Stimulated activated CD4-positive, alpha-beta T cell treated with anti-CD3 and anti-CD28 coated beads, TNF-alpha, amount 100 ng/mL, for 4 hours (primary cell): Measurements from ENCODE around the gene HOXC11.

Experiments used
- DNase-seq, 3 experiments: peaks; one replicate each; pipeline ENCODE4 v3.0.0-alpha.2; 2020; ENCODE audit warnings: low read depth in 3 of 3

HOXC11 gene

DNA sequence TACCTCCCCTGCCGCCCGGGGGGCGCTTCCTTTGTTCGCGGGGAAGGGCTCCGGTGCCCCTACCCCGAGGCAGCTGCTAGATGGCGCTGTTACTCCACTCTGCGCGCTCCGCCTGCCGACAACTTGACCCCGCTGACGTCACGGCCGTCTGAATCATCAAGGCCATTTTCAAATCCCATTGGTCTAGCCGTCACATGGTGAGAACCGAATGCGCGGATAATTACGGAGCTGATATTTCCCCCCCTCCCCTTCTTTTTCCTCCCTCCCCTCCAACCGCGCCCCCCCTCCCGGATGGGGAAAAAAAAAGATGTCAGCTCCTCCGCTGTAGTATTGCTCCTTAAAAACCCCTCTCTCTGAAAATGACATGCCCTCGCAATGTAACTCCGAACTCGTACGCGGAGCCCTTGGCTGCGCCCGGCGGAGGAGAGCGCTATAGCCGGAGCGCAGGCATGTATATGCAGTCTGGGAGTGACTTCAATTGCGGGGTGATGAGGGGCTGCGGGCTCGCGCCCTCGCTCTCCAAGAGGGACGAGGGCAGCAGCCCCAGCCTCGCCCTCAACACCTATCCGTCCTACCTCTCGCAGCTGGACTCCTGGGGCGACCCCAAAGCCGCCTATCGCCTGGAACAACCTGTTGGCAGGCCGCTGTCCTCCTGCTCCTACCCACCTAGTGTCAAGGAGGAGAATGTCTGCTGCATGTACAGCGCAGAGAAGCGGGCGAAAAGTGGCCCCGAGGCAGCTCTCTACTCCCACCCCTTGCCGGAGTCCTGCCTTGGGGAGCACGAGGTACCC lies 12.2 kb downstream of the HOXC11 start, which contains the start of gene HOXC10:
HOXC10 (plus strand) TSS at position 246 of the 791 bp plus-strand sequence; CDS start at position 360, 114 bp downstream.
- peak; percentile 44 to 70 (median 69) for DNase-seq

DNA sequence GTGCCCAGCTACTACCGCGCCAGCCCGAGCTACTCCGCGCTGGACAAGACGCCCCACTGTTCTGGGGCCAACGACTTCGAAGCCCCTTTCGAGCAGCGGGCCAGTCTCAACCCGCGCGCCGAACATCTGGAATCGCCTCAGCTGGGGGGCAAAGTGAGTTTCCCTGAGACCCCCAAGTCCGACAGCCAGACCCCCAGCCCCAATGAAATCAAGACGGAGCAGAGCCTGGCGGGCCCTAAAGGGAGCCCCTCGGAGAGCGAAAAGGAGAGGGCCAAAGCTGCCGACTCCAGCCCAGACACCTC lies 12.7 kb downstream of the HOXC11 start:
- no peak for DNase-seq

GRCh38 chr12:53985994-53986685 lies 13.2 kb downstream of the HOXC11 start:
- no peak for DNase-seq

DNA sequence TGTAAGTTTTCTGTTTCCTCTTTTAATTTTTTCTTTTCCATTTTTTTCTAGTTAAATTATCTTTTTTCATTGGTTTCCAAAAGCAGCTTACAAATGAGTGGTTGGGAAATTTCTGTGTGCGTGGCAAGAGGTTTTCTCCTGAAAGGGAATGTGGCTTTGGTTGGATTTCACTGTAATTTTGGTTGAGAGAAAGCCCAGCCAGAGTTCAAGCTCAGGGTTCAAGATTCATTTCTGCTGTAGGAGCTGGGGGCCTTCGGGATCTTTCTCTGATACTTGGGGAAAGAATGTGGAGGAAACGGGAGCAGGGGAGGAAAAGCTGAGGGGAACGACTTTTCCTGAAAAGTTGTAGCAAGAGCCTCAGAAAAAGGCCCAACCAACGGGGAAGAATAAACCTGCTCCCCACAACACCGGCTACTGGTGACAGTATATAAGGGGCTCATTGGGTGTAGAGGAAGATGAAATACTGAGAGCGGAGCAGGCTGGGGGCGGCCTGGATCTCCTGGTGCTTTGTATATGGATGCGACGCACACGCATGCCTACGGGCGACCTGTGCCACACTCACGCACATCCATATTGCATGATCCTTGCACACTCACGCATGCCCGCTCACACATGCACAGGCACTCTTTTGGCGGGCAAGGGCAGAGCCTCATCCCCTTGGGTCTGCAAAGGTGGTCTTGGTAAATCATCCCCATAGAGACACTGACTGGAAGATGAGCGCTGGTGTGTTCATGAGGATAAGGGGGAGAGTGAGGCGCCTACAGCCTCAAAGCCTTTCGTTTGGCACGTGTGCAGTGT lies 14.0 kb downstream of the HOXC11 start:
- DNase-seq = no peak

- no peak for DNase-seq
Observed at GRCh38 chr12:53987787-53988230, 14.9 kb downstream of the HOXC11 start.

DNA sequence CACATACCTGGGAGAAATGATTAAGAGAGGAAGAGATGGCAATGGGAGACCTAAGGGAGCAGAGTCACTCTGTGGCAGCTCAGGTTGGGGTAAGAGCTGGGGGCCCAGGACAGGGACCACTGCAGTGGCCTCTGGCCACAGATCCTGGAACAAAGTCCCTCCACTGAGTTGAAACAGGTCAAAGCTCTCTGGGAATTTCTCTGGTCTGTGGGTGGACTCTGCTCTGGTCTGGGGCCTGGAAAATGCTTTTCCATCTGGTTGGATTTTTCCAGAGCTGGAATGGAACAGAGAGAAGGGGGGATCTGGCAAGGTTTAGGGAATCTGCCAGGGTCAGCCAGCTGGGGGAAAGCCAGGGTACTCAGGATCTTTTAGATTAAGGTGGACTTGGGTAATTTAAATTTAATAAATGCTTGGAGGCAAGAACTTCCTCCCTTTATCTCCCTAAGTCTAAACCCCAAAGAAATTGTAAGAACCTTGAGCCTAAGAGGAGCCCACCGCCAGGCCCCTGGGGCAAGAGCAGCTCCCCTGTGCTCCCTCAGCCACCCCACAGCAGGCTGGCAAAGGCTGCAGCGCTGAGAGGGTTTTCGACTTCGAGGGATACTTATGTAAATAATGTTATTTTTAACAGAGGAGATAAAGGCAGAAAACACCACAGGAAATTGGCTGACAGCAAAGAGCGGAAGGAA lies 15.8 kb downstream of the HOXC11 start:
- no peak for DNase-seq

- DNase-seq = no peak
Observed at GRCh38 chr12:53989227-53990113, 16.5 kb downstream of the HOXC11 start.

- no peak for DNase-seq
Observed at GRCh38 chr12:53990311-53991076, 17.6 kb downstream of the HOXC11 start.

DNA sequence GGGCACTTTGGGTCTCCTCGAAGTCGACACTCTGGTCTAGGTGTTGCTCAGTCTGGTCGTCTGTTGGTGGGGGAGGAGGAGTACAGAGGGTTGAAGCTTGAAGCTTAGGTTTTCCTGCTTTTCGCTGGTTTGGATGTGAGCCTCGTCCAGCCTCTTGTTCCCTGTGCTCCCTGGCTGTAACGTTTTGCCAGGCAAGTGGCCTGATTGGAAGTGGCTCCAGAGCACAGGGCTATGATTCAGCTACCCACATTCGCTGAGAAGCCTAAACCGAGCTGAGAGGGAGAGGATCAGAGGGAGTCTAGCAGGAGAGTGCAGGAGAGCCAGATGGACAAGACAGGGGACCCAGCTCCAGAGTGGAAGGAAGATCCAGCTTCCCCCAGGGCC lies 18.1 kb downstream of the HOXC11 start:
- DNase-seq = no peak

- DNase-seq = no peak
Observed at GRCh38 chr12:53992377-53992889, 19.5 kb downstream of the HOXC11 start.

GRCh38 chr12:53993162-53994008 lies 20.5 kb downstream of the HOXC11 start:
- no peak for DNase-seq

DNA sequence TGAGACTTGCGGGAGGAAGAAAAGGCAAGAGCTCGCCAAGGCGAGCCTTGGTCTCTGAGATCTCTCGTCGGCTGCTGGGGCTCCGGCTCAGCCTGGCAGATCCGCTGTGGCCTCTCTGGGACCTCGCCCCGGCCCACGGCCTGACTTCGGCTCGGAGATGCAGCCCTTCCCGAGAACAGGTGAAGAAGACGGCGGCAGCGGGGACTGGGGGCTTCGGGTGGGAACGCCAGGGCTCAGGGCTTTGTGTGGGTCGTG lies 21.0 kb downstream of the HOXC11 start:
- no peak for DNase-seq

DNA sequence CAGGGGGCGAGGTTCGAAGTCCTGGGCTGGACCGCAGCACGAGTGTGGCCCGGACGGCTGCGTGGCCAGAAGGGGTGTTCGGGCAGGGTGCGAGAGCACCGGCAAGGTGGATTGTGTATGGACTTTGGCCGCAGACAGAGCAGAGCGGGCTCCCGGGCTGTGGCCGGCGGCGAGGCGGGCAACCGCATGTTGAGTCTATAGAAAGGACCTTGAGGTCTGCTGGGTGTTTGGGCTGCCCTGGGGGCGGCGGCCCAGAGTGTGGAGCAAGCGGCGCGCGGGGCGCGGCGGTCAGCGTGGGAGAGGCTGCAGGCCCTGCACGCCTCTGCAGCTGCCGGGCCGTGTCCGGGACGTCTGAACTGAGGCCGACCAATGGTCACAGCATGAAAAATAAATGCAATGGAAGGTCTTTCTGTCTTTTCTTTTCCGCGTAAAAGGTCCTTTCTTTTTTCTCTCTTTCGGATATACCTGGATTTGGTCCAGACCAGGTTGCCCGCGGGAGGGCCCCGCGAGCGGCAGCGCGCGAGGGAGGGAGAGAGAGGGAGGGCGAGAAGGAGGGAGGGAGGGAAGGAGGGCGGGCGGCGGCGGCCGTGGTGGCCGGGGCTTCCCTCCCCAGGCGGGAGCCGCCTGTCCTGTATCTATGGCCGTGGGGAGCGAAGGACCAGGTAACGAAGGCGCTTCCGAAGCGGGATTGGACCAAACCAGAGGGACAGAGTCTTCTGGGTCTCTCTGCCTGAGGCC lies 21.5 kb downstream of the HOXC11 start:
- no peak for DNase-seq

GRCh38 chr12:53995002-53995377 lies 22.1 kb downstream of the HOXC11 start:
- no peak for DNase-seq

GRCh38 chr12:53995378-53996239 lies 22.7 kb downstream of the HOXC11 start:
- DNase-seq = no peak

- no peak for DNase-seq
Observed at GRCh38 chr12:53996240-53997203, 23.6 kb downstream of the HOXC11 start.
